GM18951 (cell line): ENCODE results near the gene PTPN21.
"Not testable (repeated sequence)": the region's sequence is repeated elsewhere in the genome, so short reads cannot be mapped to it uniquely, and the experiment has no call there.

Experiments used
- POLR2A ChIP-seq: IDR thresholded peaks from 4 replicates; pipeline ENCODE4 v1.6.1; 2011; ENCODE audit warnings: mild to moderate bottlenecking; ENCODE audit not compliant: insufficient read length, insufficient read depth; ENCODE audit errors: extremely low read depth
- in situ Hi-C: fragments of 300-500 bp; cut with MboI; formaldehyde crosslinking; loops from one replicate; pipeline ENCODE4 v1.12.0; 2022; ENCODE audit warnings: low sequenced_read_pairs, mixed read lengths, inconsistent platforms; ENCODE audit not compliant: unreplicated experiment

PTPN21 gene

DNA sequence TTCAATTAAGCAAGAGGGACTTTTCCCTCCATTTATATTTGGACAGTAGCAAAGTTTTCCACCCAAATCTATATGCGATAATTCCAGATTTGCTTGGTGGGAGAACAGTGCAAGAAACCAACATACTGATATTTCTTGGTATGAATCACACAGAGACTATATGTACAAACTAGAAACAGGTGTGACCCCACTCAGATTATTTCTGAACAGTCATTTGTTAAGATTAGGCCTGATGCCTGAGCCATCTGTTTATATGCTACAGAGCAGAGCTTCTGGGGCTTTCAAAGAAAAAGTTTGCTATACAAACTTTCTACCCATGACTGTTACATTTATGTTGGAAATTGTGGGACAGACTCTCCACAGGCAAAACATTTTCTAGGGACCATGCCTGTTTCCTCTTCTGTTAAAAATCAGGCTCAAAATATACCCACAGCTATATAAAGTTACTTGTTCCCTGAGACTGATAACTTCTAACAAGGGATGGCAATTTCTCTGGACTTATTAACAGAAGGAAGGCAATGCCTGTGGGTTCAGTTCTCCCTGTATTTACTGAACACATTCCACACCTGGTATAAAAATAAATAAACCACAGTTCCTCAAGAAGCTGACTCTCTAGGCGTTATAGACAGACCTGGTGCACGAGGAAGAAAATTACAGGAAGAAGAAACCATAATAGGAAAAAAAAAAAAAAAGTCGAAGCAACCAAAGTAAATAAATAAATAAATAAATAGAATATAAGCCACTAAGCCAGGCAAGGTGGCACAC is 8.0 kb downstream of the PTPN21 start:
- in situ Hi-C loops, result no loop called here
- no peak for TF ChIP-seq POLR2A

- TF ChIP-seq POLR2A, result no peak
- in situ Hi-C loops, result no loop called here
Observed at GRCh38 chr14:88545256-88545655, 9.6 kb downstream of the PTPN21 start.

DNA sequence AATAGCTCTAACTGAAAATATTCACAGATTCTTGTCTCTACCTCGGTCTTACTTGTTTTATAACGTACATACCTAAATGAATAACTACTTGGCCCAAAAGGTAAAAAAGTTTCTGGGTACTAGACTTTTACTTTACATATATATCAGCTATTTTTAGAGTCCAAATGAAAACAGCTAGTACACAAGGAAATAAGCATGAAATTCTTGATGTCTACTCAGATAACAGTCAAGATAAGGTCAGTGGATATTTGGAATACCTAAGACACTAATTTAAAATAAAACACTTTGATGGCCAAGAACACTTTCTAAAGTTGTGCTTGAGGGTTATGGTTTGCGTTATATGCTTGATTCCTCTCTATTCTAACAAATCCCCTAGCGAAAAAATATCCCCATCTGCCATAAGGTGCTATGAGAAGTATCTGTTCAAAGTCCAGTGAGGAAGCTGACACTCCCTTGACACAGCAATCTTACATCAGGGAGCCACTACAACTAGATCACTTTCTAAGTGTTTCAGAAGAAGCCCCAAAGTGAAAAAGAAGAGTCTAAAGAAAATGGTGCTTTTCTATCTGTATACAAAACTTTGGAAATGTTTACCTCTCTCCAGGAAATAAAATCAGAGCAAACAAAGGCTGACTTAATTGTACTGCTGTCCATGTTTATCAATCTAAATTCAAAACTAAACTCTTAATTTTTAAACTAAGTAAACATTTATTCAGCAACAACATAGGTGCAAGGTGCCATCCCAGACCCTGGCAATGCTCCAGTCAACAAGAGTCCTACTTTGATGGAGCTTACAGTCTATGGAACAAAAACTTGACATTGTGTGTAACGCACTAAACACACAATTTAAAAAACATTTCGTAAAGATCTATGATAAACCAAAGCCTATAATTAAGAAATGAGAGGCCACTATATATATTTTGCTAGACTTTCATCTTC is 11.7 kb downstream of the PTPN21 start:
- in situ Hi-C loops, result no loop called here

DNA sequence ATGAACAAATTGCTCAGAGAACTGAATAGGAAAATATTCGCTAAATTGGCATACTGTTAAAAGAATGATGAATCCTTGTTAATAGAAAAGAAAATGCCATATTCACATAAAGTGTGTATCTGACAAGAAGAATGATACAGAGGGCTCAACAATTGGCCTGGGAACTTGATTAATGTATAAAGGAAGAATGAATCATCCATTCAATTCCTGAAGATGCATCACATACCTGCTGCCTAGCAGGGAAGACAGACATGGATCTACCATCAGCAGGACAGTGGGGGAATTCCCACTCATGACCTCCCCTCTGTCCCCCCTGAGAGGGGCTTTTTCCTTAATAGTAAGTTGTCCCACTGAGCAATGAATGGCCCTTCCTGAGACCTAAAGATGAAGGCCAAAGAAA is 13.5 kb downstream of the PTPN21 start:
- TF ChIP-seq POLR2A, result no peak
- in situ Hi-C loops, result no loop called here

More for the DNA sequence above, 11.7 kb downstream of the PTPN21 start:
- TF ChIP-seq POLR2A, result no peak

- TF ChIP-seq POLR2A, result no peak
- in situ Hi-C loops, result no loop called here
Observed at GRCh38 chr14:88535813-88536212, 19.0 kb downstream of the PTPN21 start.

DNA sequence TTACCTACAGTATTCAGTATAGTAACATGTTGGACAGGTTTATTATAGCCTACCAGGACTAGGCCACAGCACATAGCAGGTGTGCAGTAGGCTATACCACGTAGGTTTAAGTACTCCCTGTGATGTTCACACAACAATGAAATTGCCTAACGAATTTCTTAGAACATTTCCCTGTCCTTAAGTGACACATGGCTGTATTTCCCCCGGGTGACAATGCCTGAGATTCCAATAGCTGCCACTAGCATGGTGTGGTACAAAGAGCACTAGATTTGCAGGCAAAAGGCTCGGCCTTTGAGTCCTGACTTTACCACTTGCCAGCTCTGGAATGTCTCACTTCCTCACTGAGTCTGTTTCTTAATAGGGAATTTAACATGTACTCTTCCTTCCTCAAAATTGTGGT is 19.7 kb downstream of the PTPN21 start:
- in situ Hi-C loops, result no loop called here
- no peak for TF ChIP-seq POLR2A

DNA sequence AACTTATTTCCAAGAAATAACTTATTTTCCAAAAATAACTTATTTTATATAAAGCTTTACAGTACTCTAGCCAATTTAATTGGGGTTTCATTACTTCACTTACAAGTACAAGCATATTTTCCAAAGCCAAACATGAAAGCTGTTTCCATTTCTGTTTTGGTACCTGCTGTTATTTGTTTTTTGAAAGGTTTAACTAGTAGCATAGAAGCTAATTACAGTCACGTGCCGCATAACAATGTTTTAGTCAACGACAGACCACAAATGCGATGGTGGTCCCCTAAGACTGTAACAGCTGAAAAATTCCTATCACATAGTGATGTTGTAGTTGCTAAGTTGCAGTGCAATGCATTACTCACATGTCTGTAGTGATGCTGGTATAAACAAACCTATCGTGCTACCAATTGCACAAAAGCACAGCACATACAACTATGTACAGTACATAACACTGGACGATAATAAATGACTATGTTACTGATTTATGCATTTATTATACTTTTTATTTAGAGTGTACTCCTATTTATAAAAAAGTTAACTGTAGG is 21.7 kb downstream of the PTPN21 start:
- in situ Hi-C loops, result no loop called here
- no peak for TF ChIP-seq POLR2A

DNA sequence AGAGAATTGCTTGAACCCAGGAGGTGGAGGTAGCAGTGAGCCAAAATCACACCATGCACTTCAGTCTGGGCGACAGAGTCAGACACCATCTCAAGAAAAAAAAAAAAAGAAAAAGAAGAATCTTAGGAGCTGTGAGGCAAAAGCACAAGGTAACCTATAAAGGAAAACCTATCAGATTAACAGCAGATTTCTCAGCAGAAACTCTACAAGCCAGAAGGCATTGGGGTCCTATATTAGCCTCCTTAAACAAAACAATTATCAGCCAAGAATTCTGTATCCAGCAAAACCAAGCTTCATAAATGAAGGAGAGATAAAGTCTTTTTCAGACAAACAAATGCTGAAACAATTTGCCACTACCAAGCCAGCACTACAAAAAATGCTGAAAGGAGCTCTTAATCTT is 24.9 kb downstream of the PTPN21 start:
- in situ Hi-C loops, result not testable (repeated sequence)

- no peak for TF ChIP-seq POLR2A
- in situ Hi-C loops, result no loop called here
Observed at GRCh38 chr14:88522393-88522792, 32.4 kb downstream of the PTPN21 start.

DNA sequence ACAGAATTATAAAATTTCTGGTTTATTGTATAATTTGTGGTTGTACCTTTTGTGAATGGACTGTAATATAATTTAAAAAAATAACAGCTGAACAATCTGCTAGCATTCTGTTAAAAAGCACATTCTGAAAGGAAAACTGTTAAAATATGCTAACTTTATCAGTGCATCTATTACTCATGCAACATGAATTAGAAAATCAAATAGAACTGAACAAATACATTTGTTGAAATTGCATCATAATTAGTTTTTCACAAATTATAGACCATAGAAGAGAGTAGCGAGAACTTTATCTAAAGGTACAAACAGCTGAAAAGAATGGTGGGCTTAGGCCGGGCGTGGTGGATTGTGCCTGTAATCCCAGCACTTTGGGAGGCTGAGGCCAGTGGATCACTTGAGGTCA is 33.0 kb downstream of the PTPN21 start:
- TF ChIP-seq POLR2A, result no peak
- in situ Hi-C loops, result no loop called here

GRCh38 chr14:88519907-88520306 is 34.9 kb downstream of the PTPN21 start:
- no peak for TF ChIP-seq POLR2A
- in situ Hi-C loops, result no loop called here

GRCh38 chr14:88518592-88519512 is 36.0 kb downstream of the PTPN21 start:
- in situ Hi-C loops, result no loop called here
- TF ChIP-seq POLR2A, result no peak

DNA sequence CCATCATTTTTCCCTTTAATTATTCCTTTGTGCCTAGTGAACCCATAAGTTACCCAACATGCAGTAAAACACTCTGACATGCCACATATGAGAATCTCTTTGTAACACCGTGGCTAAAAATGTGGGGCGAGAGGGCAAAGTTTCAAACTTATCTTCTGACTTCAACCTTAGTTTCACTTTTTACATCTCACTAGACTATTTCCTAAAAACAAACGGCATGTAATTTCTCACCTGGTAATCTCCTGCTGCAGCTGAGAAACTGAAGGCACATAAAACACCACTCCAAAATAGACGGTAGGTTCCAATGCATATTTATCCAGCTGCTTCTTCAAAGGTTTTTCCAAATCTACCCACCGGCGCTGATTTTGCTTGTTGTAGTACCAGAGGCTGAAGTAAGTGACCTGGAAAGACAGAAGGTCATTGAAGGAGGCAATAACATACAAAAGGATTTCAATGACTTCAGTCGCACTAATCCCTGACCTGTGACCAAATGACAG is 37.9 kb downstream of the PTPN21 start:
- in situ Hi-C loops, result no loop called here
- no peak for TF ChIP-seq POLR2A
